Esophagus muscularis mucosa (tissue), 4 donors: ENCODE data around the gene NDRG4. TPM values are rescaled to one million over a fixed set of nuclear protein-coding genes. Genes with fewer than 3 reads are reported as not detected.

Source experiments
- DNase-seq: peaks from one replicate; pipeline ENCODE4 v3.0.0-alpha.2; 2017; ENCODE audit errors: extremely low spot score
- H3K27ac ChIP-seq, 4 donors: fragments of 200-600 bp; sonication (generic); replicated peaks in 1 of 4; 1 replicate in 3 of 4; 2 replicates in 1 of 4; pipeline ENCODE4 v1.5.1; 2016 to 2019; ENCODE audit warnings: mild to moderate bottlenecking in 1 of 4
- H3K27me3 ChIP-seq, 4 donors: fragments of 200-600 bp; sonication (generic); one replicate each; pipeline versions ENCODE4 v1.5.1 to v1.6.0; 2016 to 2019
- H3K36me3 ChIP-seq, 4 donors: fragments of 200-600 bp; sonication (generic); one replicate each; pipeline ENCODE4 v1.5.1; 2016 to 2019
- H3K4me1 ChIP-seq, 4 donors: fragments of 200-600 bp; sonication (generic); one replicate each; pipeline ENCODE4 v1.5.1; 2016 to 2019
- H3K4me3 ChIP-seq, 4 donors: fragments of 200-600 bp; sonication (generic); 1 replicate in 2 of 4; 2 replicates in 2 of 4; pipeline ENCODE4 v1.5.1; 2016 to 2019; ENCODE audit warnings: mild to moderate bottlenecking in 4 of 4, moderate library complexity in 1 of 4
- H3K9me3 ChIP-seq, 4 donors: fragments of 200-600 bp; sonication (generic); 1 replicate in 3 of 4; 2 replicates in 1 of 4; pipeline ENCODE4 v1.5.1; 2016 to 2019
- CTCF ChIP-seq, 3 experiments: fragments of 200-600 bp in 2 of 3; fragments of 450-650 bp in 1 of 3; sonication (generic) in 2 of 3; IDR thresholded peaks; one replicate each; pipeline ENCODE4 v1.5.1; 2017 to 2019; ENCODE audit warnings: antibody characterized with exemption in 3 of 3, mild to moderate bottlenecking in 2 of 3, moderate library complexity in 1 of 3
- EP300 ChIP-seq: sonication (generic); formaldehyde crosslinking; IDR thresholded peaks from one replicate; pipeline ENCODE4 v1.6.1; 2017; ENCODE audit warnings: antibody characterized with exemption
- POLR2A ChIP-seq: fragments of 450-650 bp; IDR thresholded peaks from one replicate; pipeline ENCODE4 v1.6.1; 2017; ENCODE audit warnings: antibody characterized with exemption, moderate library complexity, mild to moderate bottlenecking, low read depth
- POLR2AphosphoS5 ChIP-seq, 2 donors: sonication (generic); formaldehyde crosslinking; IDR thresholded peaks; one replicate each; pipeline ENCODE4 v1.6.1; 2017; ENCODE audit warnings: antibody characterized with exemption in 2 of 2
- WGBS: methylation state at CpG from one replicate; pipeline ENCODE4 v1.1.5; 2018; 5-methylcytosine and 5-hydroxymethylcytosine counted together
- intact Hi-C: fragments of 100-400 bp; cut with DNase I; formaldehyde crosslinking; loops from one replicate; pipeline ENCODE4 v1.15.1; 2023
- total RNA-seq, 4 donors: library from RNA; depleted of rRNA; stranded (reverse); fragments of >200 nt; gene quantifications; one replicate each; pipeline versions ENCODE4 v1.1.0 to v1.2.1, GENCODE V29; 2016

Gene NDRG4
- total RNA-seq, 4 donors from 2014 or later = 11.1 to 14.8 (median 12.3) TPM

- H3K27me3 ChIP-seq = peaks cover 0 to 60% (median 6%) of the 10 kb centered on the region in 4 donors
- no peak for DNase-seq
- H3K4me1 ChIP-seq = peaks cover 12 to 23% (median 20%) of the 10 kb centered on the region in 4 donors
- H3K4me3 ChIP-seq = no peak overlapping the region
- no peak overlapping the region for H3K27ac ChIP-seq
- H3K36me3 ChIP-seq = peaks cover 0 to 60% (median 1%) of the 10 kb centered on the region in 4 donors
- H3K9me3 ChIP-seq = no peaks in the 10 kb centered on the region
- WGBS = 94% methylated on average over 8 of the region's 14 CpGs
- TF ChIP-seq POLR2A (no peak), POLR2AphosphoS5 (IDR thresholded peaks at IDR 0.05) (no peak), EP300 (no peak), CTCF (IDR thresholded peaks at IDR 0.05) (no peak)
- intact Hi-C loops = no loop called here
Observed at GRCh38 chr16:58503166-58503862, 3.4 kb downstream of the NDRG4 start.

GRCh38 chr16:58503863-58504688, 4.1 kb downstream of the NDRG4 start:
- intact Hi-C loops = no loop called here

GRCh38 chr16:58506241-58507194, 6.6 kb downstream of the NDRG4 start:
- Histone ChIP-seq H3K27me3 (peaks cover 0 to 43% (median 1%) of the 10 kb centered on the region in 4 donors), H3K27ac (no peak overlapping the region), H3K9me3 (no peaks in the 10 kb centered on the region), H3K4me1 (peaks cover 0 to 4% (median 3%) of the 10 kb centered on the region in 4 donors), H3K36me3 (peaks cover 0 to 92% (median 1%) of the 10 kb centered on the region in 4 donors), H3K4me3 (no peak overlapping the region)
- DNase-seq = no peak
- TF ChIP-seq POLR2AphosphoS5 (IDR thresholded peaks at IDR 0.05) = no peak
- TF ChIP-seq EP300 = no peak
- no peak for TF ChIP-seq POLR2A
- TF ChIP-seq CTCF (IDR thresholded peaks at IDR 0.05) = no peak
- 79% methylated on average over 10 of the region's 20 CpGs for WGBS
- intact Hi-C loops = no loop called here

More at GRCh38 chr16:58503863-58504688, 4.1 kb downstream of the NDRG4 start:
- no peak for DNase-seq
- Histone ChIP-seq H3K4me3 (no peak overlapping the region), H3K27me3 (peaks cover 0 to 60% (median 6%) of the 10 kb centered on the region in 4 donors), H3K4me1 (peaks cover 12 to 23% (median 20%) of the 10 kb centered on the region in 4 donors), H3K27ac (no peak overlapping the region), H3K36me3 (peaks cover 0 to 68% (median 1%) of the 10 kb centered on the region in 4 donors), H3K9me3 (no peaks in the 10 kb centered on the region)
- TF ChIP-seq CTCF (IDR thresholded peaks at IDR 0.05) (no peak), POLR2A (no peak), POLR2AphosphoS5 (IDR thresholded peaks at IDR 0.05) (no peak)
- 96% methylated on average over 14 of the region's 21 CpGs for whole genome bisulfite sequencing

- H3K27me3 ChIP-seq = peaks cover 0 to 35% (median 0%) of the 10 kb centered on the region in 4 donors
- no peak overlapping the region for H3K4me3 ChIP-seq
- TF ChIP-seq POLR2AphosphoS5 (IDR thresholded peaks at IDR 0.05) = no peak
- TF ChIP-seq POLR2A = no peak
- TF ChIP-seq EP300 = no peak
- no peak for TF ChIP-seq CTCF (IDR thresholded peaks at IDR 0.05)
- no peak for DNase-seq
- H3K27ac ChIP-seq = no peak overlapping the region
- peaks cover 0 to 87% (median 1%) of the 10 kb centered on the region in 4 donors for H3K36me3 ChIP-seq
- WGBS = 73% methylated on average over 6 of the region's 15 CpGs
- no peaks in the 10 kb centered on the region for H3K9me3 ChIP-seq
- H3K4me1 ChIP-seq = peaks cover 0 to 6% (median 0%) of the 10 kb centered on the region in 4 donors
- intact Hi-C loops = no loop called here
Observed at GRCh38 chr16:58507195-58507962, 7.4 kb downstream of the NDRG4 start.
